Natural killer cell (primary cell): Measurements from ENCODE around the gene INSM1. TPM values are rescaled to one million over a fixed set of nuclear protein-coding genes. Genes with fewer than 3 reads are reported as not detected.

ENCODE experiments used
- ATAC-seq, 3 donors: fragments of 150-1000 bp in 2 of 3; fragments of 200-7000 bp in 1 of 3; cut with Tn5 transposase; 1 replicate in 1 of 3; 2 replicates in 2 of 3; pipeline ENCODE4 v1.10.0; 2021; ENCODE audit warnings: mild to moderate bottlenecking in 2 of 3, moderate library complexity in 2 of 3
- DNase-seq, 2 donors: peaks; one replicate each; pipeline versions ENCODE4 v3.0.0 to v3.0.0-alpha.2; 2013 to 2021; ENCODE audit warnings: mixed read lengths in 1 of 2
- H3K27ac ChIP-seq: one replicate; pipeline ENCODE4 v1.5.1; 2013; ENCODE audit warnings: mild to moderate bottlenecking, low read length
- H3K27me3 ChIP-seq: one replicate; pipeline ENCODE4 v1.6.1; 2013; ENCODE audit warnings: low read length; ENCODE audit not compliant: control insufficient read depth, insufficient read depth
- H3K36me3 ChIP-seq: one replicate; pipeline ENCODE4 v1.6.1; 2013; ENCODE audit warnings: low read length; ENCODE audit not compliant: control insufficient read depth, insufficient read depth
- H3K4me1 ChIP-seq: one replicate; pipeline ENCODE4 v1.6.1; 2013; ENCODE audit warnings: low read length; ENCODE audit not compliant: control insufficient read depth, insufficient read depth
- H3K4me3 ChIP-seq: one replicate; pipeline ENCODE4 v1.5.1; 2013; ENCODE audit warnings: low read length
- H3K9me3 ChIP-seq: one replicate; pipeline ENCODE4 v1.6.1; 2013; ENCODE audit warnings: low read length; ENCODE audit not compliant: control insufficient read depth, insufficient read depth
- H3K27ac Mint-ChIP-seq, 2 donors: one replicate each; pipeline ENCODE4 v1.8.0; 2022; ENCODE audit warnings: mild to moderate bottlenecking in 2 of 2, mixed read lengths in 2 of 2, moderate library complexity in 1 of 2
- H3K27me3 Mint-ChIP-seq, 2 donors: one replicate each; pipeline ENCODE4 v1.8.0; 2022; ENCODE audit warnings: low read depth in 2 of 2, mixed read lengths in 2 of 2
- H3K36me3 Mint-ChIP-seq: one replicate; pipeline ENCODE4 v1.8.0; 2022; ENCODE audit warnings: mixed read lengths
- H3K4me1 Mint-ChIP-seq, 2 donors: one replicate each; pipeline ENCODE4 v1.8.0; 2022; ENCODE audit warnings: mixed read lengths in 2 of 2
- H3K4me3 Mint-ChIP-seq: one replicate; pipeline ENCODE4 v1.8.0; 2022; ENCODE audit warnings: mild to moderate bottlenecking, moderate library complexity, mixed read lengths
- H3K9me3 Mint-ChIP-seq, 2 donors: one replicate each; pipeline ENCODE4 v1.8.0; 2022; ENCODE audit warnings: mixed read lengths in 2 of 2
- CTCF ChIP-seq: fragments of 200-600 bp; IDR thresholded peaks from one replicate; pipeline ENCODE4 v1.8.0; 2022; ENCODE audit warnings: antibody characterized with exemption
- WGBS: methylation state at CpG from one replicate; pipeline ENCODE4 v1.1.7; 2013; ENCODE audit warnings: missing lambda C conversion rate; ENCODE audit not compliant: insufficient coverage; 5-methylcytosine and 5-hydroxymethylcytosine counted together
- intact Hi-C: fragments of 100-400 bp; cut with micrococcal nuclease; formaldehyde crosslinking; loops from one replicate; pipeline ENCODE4 v1.14.2; 2022
- total RNA-seq, 4 donors: library from RNA; stranded (reverse); fragments of 120-200 nt in 1 of 4; gene quantifications; one replicate each; pipeline versions ENCODE4 v1.2.3 to v1.2.4, GENCODE V29; 2013 to 2022

Gene INSM1
- total RNA-seq, 3 donors from 2014 or later (not counting 1 experiment from before 2014, with no cell fraction given): not detected

- Histone ChIP-seq H3K36me3 (no peaks in the 10 kb centered on the region), H3K4me1 (peaks cover 33% of the 10 kb centered on the region), H3K27me3 (peaks cover 39% of the 10 kb centered on the region), H3K27ac (no peak overlapping the region), H3K4me3 (no peak overlapping the region), H3K9me3 (no peaks in the 10 kb centered on the region)
- Mint-ChIP-seq H3K4me3 (peak overlapping the region; percentile 66), H3K27me3 (peaks cover 60 to 62% of the 10 kb centered on the region in 2 donors), H3K4me1 (peaks cover 27 to 33% of the 10 kb centered on the region in 2 donors), H3K9me3 (no peaks in the 10 kb centered on the region), H3K27ac (no peak overlapping the region), H3K36me3 (no peaks in the 10 kb centered on the region)
- ATAC-seq (no peak), DNase-seq (no peak)
- intact Hi-C loops: loop anchor here (10.0 kb wide), 1 partner anchor 152 kb away; no protein-coding TSS in a partner anchor
- 6% methylated on average over 63 of the region's 63 CpGs for WGBS
- no peak for TF ChIP-seq CTCF
These were observed 879 bp upstream of the INSM1 start for GRCh38 chr20:20366876-20367574.

GRCh38 chr20:20368418-20369249, 730 bp downstream of the INSM1 start:
- Mint-ChIP-seq H3K4me1 (peaks cover 11 to 19% of the 10 kb centered on the region in 2 donors), H3K4me3 (peak overlapping the region; percentile 9), H3K36me3 (no peaks in the 10 kb centered on the region), H3K9me3 (no peaks in the 10 kb centered on the region), H3K27ac (no peak overlapping the region), H3K27me3 (peaks cover 61% of the 10 kb centered on the region in 2 donors)
- peaks cover 44% of the 10 kb centered on the region for H3K27me3 ChIP-seq
- no peaks in the 10 kb centered on the region for H3K9me3 ChIP-seq
- under 1% methylated on average over 130 of the region's 130 CpGs for WGBS
- peaks cover 24% of the 10 kb centered on the region for H3K4me1 ChIP-seq
- intact Hi-C loops: loop anchor here (10.0 kb wide), 1 partner anchor 154 kb away; no protein-coding TSS in a partner anchor
- H3K36me3 ChIP-seq: no peaks in the 10 kb centered on the region
- H3K4me3 ChIP-seq: no peak overlapping the region
- ATAC-seq (peak in 2 of 3 donors; percentile 25 to 56), DNase-seq (no peak)
- no peak for TF ChIP-seq CTCF
- no peak overlapping the region for H3K27ac ChIP-seq

- peaks cover 37% of the 10 kb centered on the region for H3K27me3 ChIP-seq
- intact Hi-C loops: loop anchor here (10.0 kb wide), 1 partner anchor 155 kb away; no protein-coding TSS in a partner anchor
These were observed 1.6 kb downstream of the INSM1 start for GRCh38 chr20:20369250-20370093.

More at GRCh38 chr20:20369250-20370093, 1.6 kb downstream of the INSM1 start:
- Histone ChIP-seq H3K27ac (no peak overlapping the region), H3K36me3 (no peaks in the 10 kb centered on the region), H3K4me3 (no peak overlapping the region), H3K9me3 (no peaks in the 10 kb centered on the region), H3K4me1 (peaks cover 15% of the 10 kb centered on the region)
- TF ChIP-seq CTCF: no peak
- DNase-seq (no peak), ATAC-seq (peak in 1 of 3 donors; percentile 23)
- Mint-ChIP-seq H3K4me1 (peaks cover 8 to 16% of the 10 kb centered on the region in 2 donors), H3K4me3 (peak overlapping the region; percentile 81), H3K27ac (peak overlapping the region in 1 of 2 donors; percentile 24), H3K27me3 (peaks cover 63 to 65% of the 10 kb centered on the region in 2 donors), H3K9me3 (no peaks in the 10 kb centered on the region), H3K36me3 (no peaks in the 10 kb centered on the region)
- 3% methylated on average over 86 of the region's 86 CpGs for WGBS
